Loucy (cell line): ENCODE results near the gene NRCAM.

Experiments
- H2AFZ ChIP-seq: fragments of 200-600 bp; sonication (generic); 2 replicates; pipeline ENCODE4 v1.6.0; 2016; ENCODE audit warnings: antibody characterized with exemption, mild to moderate bottlenecking, low read length, moderate library complexity
- H3F3A ChIP-seq: fragments of 200-600 bp; 2 replicates; pipeline ENCODE4 v1.6.0; 2016; ENCODE audit warnings: antibody characterized with exemption, low read depth, mild to moderate bottlenecking
- H3K27me3 ChIP-seq: fragments of 200-600 bp; sonication (generic); 2 replicates; pipeline ENCODE4 v1.6.1; 2014; ENCODE audit warnings: low read length, mild to moderate bottlenecking; ENCODE audit not compliant: insufficient read depth, poor library complexity, severe bottlenecking
- H3K36me3 ChIP-seq: fragments of 200-600 bp; sonication (generic); 2 replicates; pipeline ENCODE4 v1.6.1; 2016; ENCODE audit warnings: low read length; ENCODE audit not compliant: insufficient read depth
- H3K4me1 ChIP-seq: fragments of 200-600 bp; sonication (generic); 2 replicates; pipeline ENCODE4 v1.5.1; 2014; ENCODE audit warnings: low read length, mild to moderate bottlenecking; ENCODE audit not compliant: insufficient read depth, poor library complexity, severe bottlenecking
- H3K4me2 ChIP-seq: fragments of 200-600 bp; sonication (generic); 2 replicates; pipeline ENCODE4 v1.6.0; 2014; ENCODE audit warnings: antibody characterized with exemption, low read length, low read depth, mild to moderate bottlenecking; ENCODE audit not compliant: poor library complexity, severe bottlenecking
- H3K4me3 ChIP-seq: fragments of 200-600 bp; sonication (generic); 2 replicates; pipeline ENCODE4 v1.5.1; 2014; ENCODE audit warnings: low read length, mild to moderate bottlenecking, mixed read lengths; ENCODE audit not compliant: poor library complexity, severe bottlenecking
- H3K79me2 ChIP-seq: fragments of 200-600 bp; sonication (generic); 2 replicates; pipeline ENCODE4 v1.6.1; 2014; ENCODE audit warnings: low read length; ENCODE audit not compliant: insufficient read depth
- H3K9ac ChIP-seq: fragments of 200-600 bp; sonication (generic); 2 replicates; pipeline ENCODE4 v1.6.0; 2014; ENCODE audit warnings: mild to moderate bottlenecking, low read depth, low read length, moderate library complexity; ENCODE audit not compliant: poor library complexity, severe bottlenecking
- H3K9me2 ChIP-seq: fragments of 200-600 bp; sonication (generic); replicated peaks from 2 replicates; pipeline ENCODE4 v1.6.1; 2016; ENCODE audit warnings: low read depth, low read length, mixed read lengths
- H3K9me3 ChIP-seq: fragments of 200-600 bp; sonication (generic); 2 replicates; pipeline ENCODE4 v1.6.1; 2014; ENCODE audit warnings: mild to moderate bottlenecking, antibody characterized with exemption, low read length, low read depth; ENCODE audit not compliant: insufficient read depth
- H4K20me1 ChIP-seq: fragments of 200-600 bp; sonication (generic); 2 replicates; pipeline ENCODE4 v1.6.0; 2014; ENCODE audit warnings: antibody characterized with exemption, low read length, mild to moderate bottlenecking; ENCODE audit not compliant: insufficient read depth, poor library complexity, severe bottlenecking
- EZH2phosphoT487 ChIP-seq: fragments of 200-600 bp; IDR thresholded peaks from 2 replicates; pipeline ENCODE4 v1.6.1; 2018; ENCODE audit warnings: antibody characterized with exemption, mild to moderate bottlenecking, moderate library complexity, borderline replicate concordance
- TF ChIP-seq, protein P1 (sequence below): fragments of 200-600 bp; sonication (generic); conservative IDR thresholded peaks from 2 replicates; pipeline ENCODE4 v1.5.1; 2014; ENCODE audit warnings: mild to moderate bottlenecking, antibody characterized with exemption, low read length

The NRCAM gene

DNA sequence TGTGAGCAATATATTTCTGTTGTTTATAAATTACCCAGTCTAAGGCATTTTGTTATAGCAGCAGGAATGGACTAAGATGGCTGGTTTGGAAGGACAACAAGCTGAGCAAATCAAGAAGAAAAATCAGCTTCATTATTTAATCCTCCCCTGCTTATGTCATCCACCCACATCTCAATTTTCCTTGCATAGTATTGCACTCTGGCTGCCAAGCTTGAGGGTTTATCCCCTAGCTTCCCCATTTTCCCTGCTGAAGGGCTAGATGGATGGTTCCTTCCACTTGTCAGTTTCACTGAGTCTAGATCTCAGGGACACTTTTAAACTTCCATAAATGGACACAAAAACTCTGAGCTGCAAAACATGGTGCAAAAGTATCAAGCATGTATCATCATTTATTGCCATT is 250.9 kb downstream of the NRCAM start:
- no peak overlapping the region for H3K4me3 ChIP-seq
- H3K9me2 ChIP-seq: no peaks in the 10 kb centered on the region
- H3K27me3 ChIP-seq: no peaks in the 10 kb centered on the region
- no peaks in the 10 kb centered on the region for H3K9me3 ChIP-seq
- peaks cover 17% of the 10 kb centered on the region for H3K4me1 ChIP-seq
- TF ChIP-seq, protein P1, sequence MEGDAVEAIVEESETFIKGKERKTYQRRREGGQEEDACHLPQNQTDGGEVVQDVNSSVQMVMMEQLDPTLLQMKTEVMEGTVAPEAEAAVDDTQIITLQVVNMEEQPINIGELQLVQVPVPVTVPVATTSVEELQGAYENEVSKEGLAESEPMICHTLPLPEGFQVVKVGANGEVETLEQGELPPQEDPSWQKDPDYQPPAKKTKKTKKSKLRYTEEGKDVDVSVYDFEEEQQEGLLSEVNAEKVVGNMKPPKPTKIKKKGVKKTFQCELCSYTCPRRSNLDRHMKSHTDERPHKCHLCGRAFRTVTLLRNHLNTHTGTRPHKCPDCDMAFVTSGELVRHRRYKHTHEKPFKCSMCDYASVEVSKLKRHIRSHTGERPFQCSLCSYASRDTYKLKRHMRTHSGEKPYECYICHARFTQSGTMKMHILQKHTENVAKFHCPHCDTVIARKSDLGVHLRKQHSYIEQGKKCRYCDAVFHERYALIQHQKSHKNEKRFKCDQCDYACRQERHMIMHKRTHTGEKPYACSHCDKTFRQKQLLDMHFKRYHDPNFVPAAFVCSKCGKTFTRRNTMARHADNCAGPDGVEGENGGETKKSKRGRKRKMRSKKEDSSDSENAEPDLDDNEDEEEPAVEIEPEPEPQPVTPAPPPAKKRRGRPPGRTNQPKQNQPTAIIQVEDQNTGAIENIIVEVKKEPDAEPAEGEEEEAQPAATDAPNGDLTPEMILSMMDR: no peak
- no peak for TF ChIP-seq EZH2phosphoT487
- H4K20me1 ChIP-seq: no peaks in the 10 kb centered on the region
- H3K4me2 ChIP-seq: no peak overlapping the region
- H3K79me2 ChIP-seq: no peaks in the 10 kb centered on the region
- no peaks in the 10 kb centered on the region for H3K36me3 ChIP-seq
- no peak overlapping the region for H2AFZ ChIP-seq
- no peak overlapping the region for H3K9ac ChIP-seq
- no peaks in the 10 kb centered on the region for H3F3A ChIP-seq

DNA sequence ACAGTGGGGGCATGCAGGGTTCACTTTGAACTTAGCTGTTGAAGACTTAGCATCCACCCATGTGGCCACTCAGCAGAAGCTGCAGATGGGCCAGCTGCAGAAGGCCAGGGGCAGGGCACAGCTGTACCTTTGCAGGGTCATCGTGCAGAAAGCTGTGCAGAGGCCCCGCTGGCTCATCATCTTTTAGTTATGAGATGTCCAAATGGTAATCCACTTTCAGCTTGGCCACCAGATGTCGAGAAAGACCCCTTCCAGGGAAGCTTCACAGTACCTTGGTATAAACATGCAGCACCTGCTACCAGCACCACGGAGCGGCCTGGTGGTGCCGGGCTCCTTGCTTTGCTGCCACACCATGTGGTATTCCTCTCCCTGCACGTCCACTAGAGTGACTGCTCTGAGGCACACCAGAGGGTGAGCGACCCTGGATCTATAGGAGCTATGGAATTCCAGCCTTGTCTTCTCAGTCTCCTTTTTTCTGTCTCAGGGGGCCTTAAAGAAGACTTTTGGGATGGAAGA is 251.9 kb downstream of the NRCAM start:
- H3K36me3 ChIP-seq: no peaks in the 10 kb centered on the region
- H2AFZ ChIP-seq: no peak overlapping the region
- TF ChIP-seq, protein P1: no peak
- no peak for TF ChIP-seq EZH2phosphoT487

DNA sequence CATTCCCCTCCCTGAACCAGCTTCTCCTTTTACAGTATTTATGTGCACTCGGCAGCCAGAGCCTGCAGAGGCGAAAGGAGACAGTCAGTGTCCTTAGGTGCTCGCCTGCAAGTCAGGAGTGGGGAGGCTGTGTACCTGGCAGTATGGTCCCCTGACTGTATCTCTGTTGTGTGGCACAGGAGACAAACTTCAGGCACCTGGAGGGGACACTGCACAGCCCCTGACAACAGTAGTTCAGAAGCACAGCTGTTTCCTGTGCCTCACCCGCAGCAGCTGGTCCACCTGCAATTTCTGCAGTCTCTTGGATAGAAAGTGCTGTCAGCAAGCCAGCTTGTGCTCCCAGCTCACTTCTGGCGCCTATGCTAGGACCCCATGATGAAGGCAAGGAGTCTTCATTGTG is 252.7 kb downstream of the NRCAM start:
- no peaks in the 10 kb centered on the region for H3K36me3 ChIP-seq
- no peaks in the 10 kb centered on the region for H4K20me1 ChIP-seq
- peaks cover 29% of the 10 kb centered on the region for H3K4me1 ChIP-seq
- H3K4me2 ChIP-seq: peak overlapping the region; percentile 38
- no peaks in the 10 kb centered on the region for H3F3A ChIP-seq
- no peak overlapping the region for H2AFZ ChIP-seq
- no peak overlapping the region for H3K4me3 ChIP-seq
- no peaks in the 10 kb centered on the region for H3K27me3 ChIP-seq
- no peaks in the 10 kb centered on the region for H3K9me3 ChIP-seq
- no peak for TF ChIP-seq EZH2phosphoT487
- TF ChIP-seq, protein P1: no peak
- H3K9ac ChIP-seq: no peak overlapping the region
- no peaks in the 10 kb centered on the region for H3K9me2 ChIP-seq
- H3K79me2 ChIP-seq: no peaks in the 10 kb centered on the region

More for the DNA sequence above, 251.9 kb downstream of the NRCAM start:
- no peaks in the 10 kb centered on the region for H3K9me2 ChIP-seq
- H3K4me1 ChIP-seq: peaks cover 21% of the 10 kb centered on the region
- no peaks in the 10 kb centered on the region for H3K79me2 ChIP-seq
- H3K9me3 ChIP-seq: no peaks in the 10 kb centered on the region
- H3K9ac ChIP-seq: no peak overlapping the region
- no peaks in the 10 kb centered on the region for H3F3A ChIP-seq
- H3K27me3 ChIP-seq: no peaks in the 10 kb centered on the region
- no peaks in the 10 kb centered on the region for H4K20me1 ChIP-seq
- no peak overlapping the region for H3K4me3 ChIP-seq
- H3K4me2 ChIP-seq: no peak overlapping the region
